ENCODE results near the gene GANC.

The GANC gene

DNA sequence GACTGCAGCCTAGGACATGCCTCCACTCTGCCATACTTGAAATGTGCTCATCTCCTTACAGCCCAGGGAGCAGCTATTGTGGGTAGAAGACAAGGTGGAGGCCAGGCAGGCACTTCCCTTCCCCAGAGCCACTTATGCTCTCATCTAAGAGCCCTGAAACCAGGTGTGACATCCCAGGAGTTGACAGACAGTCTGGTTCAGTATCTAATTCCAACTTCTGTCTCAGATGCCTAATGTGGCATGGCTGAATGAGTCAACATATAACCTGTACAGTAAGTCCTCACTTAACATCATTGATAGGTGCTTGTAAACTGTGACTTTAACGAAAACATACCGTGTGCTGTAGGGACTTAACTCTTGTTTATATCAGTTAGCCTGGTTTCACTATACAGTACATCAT is 85.1 kb downstream of the GANC start:
- ChIA-PET POLR2A (no interaction called here), CTCF (no interaction called here)
- no peak for DNase-seq (ENCODE audit: extremely low spot score)
- TF ChIP-seq, protein P1, sequence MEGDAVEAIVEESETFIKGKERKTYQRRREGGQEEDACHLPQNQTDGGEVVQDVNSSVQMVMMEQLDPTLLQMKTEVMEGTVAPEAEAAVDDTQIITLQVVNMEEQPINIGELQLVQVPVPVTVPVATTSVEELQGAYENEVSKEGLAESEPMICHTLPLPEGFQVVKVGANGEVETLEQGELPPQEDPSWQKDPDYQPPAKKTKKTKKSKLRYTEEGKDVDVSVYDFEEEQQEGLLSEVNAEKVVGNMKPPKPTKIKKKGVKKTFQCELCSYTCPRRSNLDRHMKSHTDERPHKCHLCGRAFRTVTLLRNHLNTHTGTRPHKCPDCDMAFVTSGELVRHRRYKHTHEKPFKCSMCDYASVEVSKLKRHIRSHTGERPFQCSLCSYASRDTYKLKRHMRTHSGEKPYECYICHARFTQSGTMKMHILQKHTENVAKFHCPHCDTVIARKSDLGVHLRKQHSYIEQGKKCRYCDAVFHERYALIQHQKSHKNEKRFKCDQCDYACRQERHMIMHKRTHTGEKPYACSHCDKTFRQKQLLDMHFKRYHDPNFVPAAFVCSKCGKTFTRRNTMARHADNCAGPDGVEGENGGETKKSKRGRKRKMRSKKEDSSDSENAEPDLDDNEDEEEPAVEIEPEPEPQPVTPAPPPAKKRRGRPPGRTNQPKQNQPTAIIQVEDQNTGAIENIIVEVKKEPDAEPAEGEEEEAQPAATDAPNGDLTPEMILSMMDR (IDR thresholded peaks at IDR 0.05; ENCODE audit: control extremely low read depth, extremely low read depth, low read depth, missing control alignments): no peak

DNA sequence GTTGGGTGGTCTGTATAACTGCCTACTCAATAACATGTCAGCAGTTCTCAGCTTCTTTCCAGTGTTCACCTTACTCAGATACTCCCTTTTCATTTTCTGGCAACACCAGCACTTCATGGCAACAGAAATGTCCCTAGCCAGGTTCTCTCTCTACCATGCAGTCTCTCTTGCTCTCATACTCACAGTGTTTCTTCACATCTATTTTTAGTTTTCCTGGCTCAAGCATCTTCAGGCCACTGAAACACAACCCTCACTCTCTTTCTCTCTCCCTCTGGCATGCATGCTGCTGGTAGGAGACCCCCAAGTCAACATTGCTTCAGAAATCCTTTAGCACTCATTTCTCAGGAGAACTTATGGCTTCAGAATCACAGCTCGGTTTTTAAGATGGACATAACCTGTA is 86.2 kb downstream of the GANC start, which contains the start of gene CAPN3:
Gene CAPN3, plus strand, starts transcription at position 253 of the 400 bp plus-strand sequence. CDS start 305 bp downstream, outside the sequence.
- CTCF ChIA-PET: no interaction called here
- POLR2A ChIA-PET: no interaction called here
- TF ChIP-seq, protein P1 (IDR thresholded peaks at IDR 0.05; ENCODE audit: control extremely low read depth, extremely low read depth, low read depth, missing control alignments): no peak
- DNase-seq (ENCODE audit: extremely low spot score): no peak

DNA sequence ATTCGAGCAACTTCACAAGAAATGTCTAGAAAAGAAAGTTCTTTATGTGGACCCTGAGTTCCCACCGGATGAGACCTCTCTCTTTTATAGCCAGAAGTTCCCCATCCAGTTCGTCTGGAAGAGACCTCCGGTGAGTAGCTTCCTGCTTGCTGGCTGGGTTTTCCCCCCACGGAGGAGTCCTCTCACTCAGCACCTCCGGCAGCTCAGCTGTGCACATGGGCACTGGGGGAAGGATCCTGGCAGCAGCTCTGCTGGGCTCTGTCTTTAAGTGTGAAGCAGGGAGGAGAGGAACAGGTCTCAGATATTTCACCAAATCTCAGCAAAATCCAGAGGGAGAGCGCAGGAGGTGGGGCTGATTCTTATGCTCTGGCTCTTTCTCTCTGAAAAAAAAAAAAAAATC is 87.0 kb downstream of the GANC start:
- no peak for DNase-seq (ENCODE audit: extremely low spot score)
- CTCF ChIA-PET: no interaction called here
- POLR2A ChIA-PET: no interaction called here
- TF ChIP-seq, protein P1 (IDR thresholded peaks at IDR 0.05; ENCODE audit: control extremely low read depth, extremely low read depth, low read depth, missing control alignments): no peak

DNA sequence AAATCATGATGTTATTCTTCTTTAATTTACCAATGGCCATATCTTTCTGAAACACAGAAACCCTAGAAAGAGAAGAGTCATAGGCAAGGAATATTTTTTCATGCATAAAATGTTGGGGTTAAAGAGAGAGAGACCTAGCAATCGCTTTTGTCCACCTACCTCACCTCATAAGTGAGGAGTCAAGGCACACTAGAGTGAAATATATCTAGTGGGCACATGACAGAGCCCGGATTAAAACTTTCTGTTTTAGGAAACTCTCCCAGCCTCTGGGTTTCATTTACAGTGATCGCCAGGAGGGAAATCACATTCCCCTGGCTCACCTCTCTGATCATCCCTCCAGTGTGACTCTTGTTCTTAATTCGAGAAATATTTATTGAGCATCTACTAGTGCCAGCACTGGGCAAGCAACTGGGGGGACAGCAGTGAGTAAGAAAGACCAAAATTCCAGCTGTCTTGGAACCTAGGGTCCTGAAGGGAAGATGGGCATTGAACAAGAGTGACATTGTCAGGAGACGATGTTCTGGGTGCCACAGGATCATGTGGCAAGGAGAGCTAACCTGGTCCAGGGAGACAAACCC is 87.6 kb downstream of the GANC start:
- TF ChIP-seq, protein P1 (IDR thresholded peaks at IDR 0.05; ENCODE audit: control extremely low read depth, extremely low read depth, low read depth, missing control alignments): no peak
- ChIA-PET POLR2A (no interaction called here), CTCF (interaction anchor here (1.6 kb wide), 1 partner anchor 25 kb away, joined by 4 read pairs; no protein-coding TSS in a partner anchor)
- no peak for DNase-seq (ENCODE audit: extremely low spot score)

DNA sequence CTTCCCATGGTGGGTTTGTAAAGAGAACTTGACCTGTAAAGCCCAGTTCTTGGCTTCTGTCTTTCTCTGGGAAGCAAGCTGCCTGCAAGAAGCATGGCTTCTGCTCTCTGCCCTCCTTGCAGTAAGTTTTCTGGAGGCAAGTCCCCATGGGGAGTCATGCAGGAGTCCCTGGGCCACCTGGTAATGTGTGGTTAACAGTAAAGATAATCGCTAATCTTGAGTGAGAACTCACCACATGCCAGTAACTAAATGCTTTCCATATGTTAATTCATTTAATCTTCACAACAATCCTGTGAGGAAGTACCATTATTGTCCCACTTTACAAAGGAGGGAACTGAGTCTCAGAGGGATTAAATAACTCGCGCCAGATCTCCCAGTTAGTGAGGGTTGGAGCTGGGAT is 90.5 kb downstream of the GANC start:
- ChIA-PET POLR2A (no interaction called here), CTCF (no interaction called here)
- DNase-seq (ENCODE audit: extremely low spot score): no peak
- TF ChIP-seq, protein P1 (IDR thresholded peaks at IDR 0.05; ENCODE audit: control extremely low read depth, extremely low read depth, low read depth, missing control alignments): no peak

DNA sequence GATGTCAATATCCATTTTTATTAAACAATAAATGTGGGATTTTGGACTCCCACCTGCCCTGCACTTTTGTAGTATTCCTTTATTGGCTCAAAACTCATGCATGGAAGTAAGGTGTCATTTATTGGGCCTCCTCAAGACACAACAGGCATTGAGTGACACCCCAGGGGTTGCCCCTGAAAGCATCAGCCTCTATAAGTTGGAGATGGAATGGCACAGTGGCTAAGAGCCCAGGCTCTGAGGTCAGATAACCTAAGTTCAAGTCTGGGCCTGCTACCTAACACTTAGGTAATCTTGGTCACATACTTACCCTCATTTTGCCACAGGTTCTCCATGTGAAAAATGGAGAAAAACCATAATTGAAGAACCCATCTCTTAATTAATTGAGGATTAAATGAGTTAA is 90.9 kb downstream of the GANC start:
- ChIA-PET POLR2A (no interaction called here), CTCF (interaction anchor here (1.0 kb wide), 1 partner anchor 10 kb away, joined by 5 read pairs; no protein-coding TSS in a partner anchor)
- no peak for DNase-seq (ENCODE audit: extremely low spot score)
- TF ChIP-seq, protein P1 (IDR thresholded peaks at IDR 0.05; ENCODE audit: control extremely low read depth, extremely low read depth, low read depth, missing control alignments): no peak
